Measurements from ENCODE around the gene ADARB2.
"Not testable (repeated sequence)": the region's sequence is repeated elsewhere in the genome, so short reads cannot be mapped to it uniquely, and the experiment has no call there.

The ADARB2 gene

GRCh38 chr10:1402816-1403507 lies 334.4 kb downstream of the ADARB2 start:
- no peak for FAIRE-seq

DNA sequence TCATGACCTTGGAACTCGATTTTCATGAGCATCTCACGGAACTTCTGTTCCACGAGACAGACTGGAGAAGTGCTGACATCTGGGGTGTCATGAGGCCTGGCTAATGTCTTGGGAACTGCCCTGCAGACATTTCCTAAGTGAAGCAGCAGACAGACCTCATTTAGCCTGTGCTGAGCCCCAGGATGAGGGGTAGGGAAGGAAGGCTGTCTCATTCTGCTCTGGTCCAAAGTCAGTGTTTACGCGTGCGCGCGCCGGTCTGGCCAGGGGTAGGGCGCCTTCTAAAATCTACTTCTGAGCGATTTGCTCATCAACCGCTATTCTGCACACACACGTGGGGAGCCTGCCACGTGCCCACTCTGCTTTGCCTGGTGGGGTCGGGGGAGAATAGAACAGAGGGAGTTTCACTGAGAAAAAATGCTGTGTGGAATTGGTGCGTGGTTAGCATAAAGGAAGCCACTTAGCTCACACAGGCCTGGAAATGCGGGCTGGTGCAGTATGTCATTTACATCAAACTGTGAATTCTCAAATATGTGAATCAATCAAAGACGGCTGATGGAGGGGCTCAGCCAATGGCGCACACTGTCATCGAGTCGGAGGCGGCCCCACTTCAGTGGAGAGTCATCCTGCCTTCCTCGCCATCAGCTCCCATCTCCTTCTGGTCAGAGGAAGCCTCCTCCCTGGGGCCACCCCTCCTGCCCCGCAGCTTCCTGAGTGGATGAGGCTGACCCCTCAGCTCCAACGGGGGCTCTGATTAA lies 335.1 kb downstream of the ADARB2 start:
- no peak for FAIRE-seq

- FAIRE-seq, result no peak
Observed at GRCh38 chr10:1401071-1401965, 336.0 kb downstream of the ADARB2 start.

- no peak for FAIRE-seq
Observed at GRCh38 chr10:1400101-1401070, 336.9 kb downstream of the ADARB2 start.

- FAIRE-seq, result no peak
Observed at GRCh38 chr10:1399431-1400100, 337.8 kb downstream of the ADARB2 start.

DNA sequence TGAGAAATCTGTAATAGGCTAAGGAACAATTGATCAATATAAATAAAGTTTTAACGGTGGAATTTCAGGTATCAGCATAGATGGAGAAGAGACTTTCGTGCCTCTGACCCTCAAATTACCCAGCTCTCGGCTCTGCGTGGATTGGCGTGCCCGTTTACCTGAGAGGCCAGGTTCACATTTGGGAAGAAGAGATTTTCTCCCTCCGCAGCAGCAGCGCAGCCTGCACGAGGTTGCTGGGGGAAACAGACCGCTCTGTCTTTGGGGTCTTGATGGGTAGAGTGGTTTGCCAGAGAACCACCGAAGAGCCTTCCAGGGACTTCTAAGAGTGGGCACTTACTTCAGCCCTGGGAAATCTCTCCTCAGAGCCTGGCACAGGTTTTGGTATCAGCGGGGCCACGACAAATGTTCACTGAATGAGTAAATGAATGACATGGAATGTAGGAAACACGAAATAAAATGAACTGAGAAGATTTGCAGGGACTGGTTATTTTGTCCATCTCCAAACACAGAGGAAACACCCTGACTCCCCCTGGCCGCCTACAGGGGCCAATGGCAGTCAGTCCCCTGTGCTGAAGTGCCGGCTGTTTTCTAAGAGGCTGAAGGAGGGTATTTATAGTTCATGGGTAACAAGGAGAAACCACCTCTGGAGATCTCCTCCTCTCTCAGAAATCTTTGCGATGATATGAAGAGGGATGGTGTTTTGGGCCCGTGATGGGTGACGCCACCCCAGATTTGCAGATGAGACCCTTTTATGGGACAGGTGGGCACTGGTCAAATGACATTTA lies 338.5 kb downstream of the ADARB2 start:
- no peak for FAIRE-seq

DNA sequence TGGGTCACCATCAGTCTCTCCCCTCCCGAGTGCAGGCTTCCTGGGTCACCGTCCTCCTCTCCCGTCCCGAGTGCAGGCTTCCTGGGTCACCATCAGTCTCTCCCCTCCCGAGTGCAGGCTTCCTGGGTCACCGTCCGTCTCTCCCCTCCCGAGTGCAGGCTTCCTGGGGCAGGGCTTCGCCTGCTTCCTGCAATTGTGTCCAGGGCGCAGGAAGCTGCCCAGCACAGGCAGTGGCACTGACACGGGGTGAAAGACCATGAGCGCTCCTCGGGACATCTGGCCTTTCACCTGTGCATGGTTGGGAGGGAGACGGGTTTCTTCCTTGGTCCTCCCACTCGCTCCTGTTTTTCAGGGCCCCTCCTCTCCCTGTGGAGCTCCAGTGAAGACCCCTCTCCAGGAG lies 339.2 kb downstream of the ADARB2 start:
- FAIRE-seq, result not testable (repeated sequence)

- no peak for FAIRE-seq
Observed at GRCh38 chr10:1396297-1396635, 341.1 kb downstream of the ADARB2 start.

GRCh38 chr10:1395481-1396296 lies 341.6 kb downstream of the ADARB2 start:
- FAIRE-seq, result no peak

DNA sequence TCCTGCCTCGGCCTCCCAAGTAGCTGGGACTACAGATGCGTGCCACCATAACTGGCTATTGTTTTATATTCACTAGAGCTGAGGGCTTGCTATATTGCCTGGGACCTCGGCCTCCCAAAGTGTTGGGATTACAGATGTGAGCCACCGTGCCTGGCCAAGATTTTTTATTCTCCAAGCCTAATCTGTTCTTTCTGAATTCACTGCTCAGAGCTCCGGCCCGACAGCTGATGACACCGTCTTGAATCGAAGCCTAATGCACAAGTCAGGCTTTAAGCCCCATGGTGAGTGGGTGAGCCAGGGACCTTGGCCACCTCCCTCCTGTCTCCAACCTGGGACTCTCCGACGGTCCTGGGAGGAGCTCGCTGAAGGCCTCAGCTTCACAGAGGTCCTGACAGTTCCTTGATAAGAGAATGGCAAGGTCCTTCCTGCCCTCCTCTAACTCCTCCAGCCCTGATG lies 342.3 kb downstream of the ADARB2 start:
- no peak for FAIRE-seq

DNA sequence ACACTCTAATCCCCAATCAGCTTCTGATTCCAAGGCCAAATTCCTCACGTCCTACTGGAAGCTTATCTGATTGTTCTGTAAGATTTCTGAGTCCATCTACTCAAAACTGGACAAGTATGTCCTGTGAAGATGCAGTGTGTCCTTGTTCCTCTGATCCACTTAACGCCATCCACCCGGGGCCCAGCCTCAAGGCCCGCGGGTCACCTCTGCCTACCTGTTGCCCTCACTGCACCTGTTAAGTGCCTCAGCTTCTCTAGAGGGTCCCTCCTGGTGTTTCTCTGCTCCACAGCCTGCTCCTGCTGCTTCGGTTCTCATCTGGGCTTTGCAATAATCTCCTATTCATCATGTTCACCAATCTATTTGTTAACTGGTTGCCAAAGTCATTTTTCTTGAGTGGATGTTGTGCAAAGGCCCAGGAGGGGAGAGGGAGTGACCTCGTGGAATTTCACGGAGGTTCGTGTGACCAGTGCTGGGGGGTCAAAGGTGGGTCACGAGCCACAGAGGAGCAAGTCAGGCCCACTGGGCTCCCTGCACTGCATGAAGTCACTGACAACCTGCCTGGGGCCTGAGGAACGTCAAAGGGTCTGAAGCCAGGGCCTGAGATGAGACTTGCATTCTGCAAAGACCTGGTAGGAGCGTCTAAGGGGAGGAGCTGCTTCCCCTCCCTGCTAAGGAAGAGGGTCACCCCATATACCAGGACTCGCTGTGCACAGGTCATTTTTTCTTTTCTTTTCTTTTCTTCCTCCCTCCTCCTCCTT lies 343.0 kb downstream of the ADARB2 start:
- no peak for FAIRE-seq

DNA sequence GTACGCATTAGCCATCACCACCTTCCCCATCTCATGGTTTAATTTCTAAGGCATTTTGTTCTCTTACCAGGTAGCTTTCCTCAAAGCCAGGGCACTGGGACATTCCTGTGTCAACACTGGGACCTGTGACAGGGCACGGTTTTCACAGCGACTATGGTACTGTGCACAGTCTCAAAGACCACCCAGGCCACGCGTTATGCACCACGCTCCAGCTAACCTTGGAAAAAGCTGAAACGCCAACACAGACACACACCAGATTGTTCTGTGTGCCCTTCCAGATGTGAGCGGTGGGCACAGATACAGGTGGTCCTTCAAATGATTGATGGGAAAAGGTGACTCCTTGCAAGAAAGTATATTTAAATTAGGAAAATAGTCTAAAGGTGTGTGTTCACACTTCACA lies 343.8 kb downstream of the ADARB2 start:
- no peak for FAIRE-seq

DNA sequence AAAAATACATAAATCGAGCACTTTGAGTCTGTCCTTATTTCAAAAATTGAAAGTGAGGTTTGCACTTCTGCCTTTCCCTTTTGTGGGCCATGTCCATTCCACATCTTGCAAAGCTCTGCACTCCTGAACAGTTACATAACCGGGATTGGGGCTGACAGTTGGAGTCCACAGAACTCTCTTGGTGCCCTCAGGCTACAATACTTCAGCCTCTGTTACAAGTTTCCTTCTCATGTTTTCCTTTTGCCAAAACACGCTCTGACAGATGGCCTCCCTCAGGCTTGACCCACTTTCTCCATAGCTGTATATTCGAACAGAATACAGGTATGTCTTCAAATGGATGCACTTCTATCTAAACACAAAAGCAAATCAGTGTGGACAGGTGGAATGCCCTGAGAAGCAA lies 345.2 kb downstream of the ADARB2 start:
- FAIRE-seq, result no peak

- FAIRE-seq, result no peak
Observed at GRCh38 chr10:1390200-1390599, 347.1 kb downstream of the ADARB2 start.

DNA sequence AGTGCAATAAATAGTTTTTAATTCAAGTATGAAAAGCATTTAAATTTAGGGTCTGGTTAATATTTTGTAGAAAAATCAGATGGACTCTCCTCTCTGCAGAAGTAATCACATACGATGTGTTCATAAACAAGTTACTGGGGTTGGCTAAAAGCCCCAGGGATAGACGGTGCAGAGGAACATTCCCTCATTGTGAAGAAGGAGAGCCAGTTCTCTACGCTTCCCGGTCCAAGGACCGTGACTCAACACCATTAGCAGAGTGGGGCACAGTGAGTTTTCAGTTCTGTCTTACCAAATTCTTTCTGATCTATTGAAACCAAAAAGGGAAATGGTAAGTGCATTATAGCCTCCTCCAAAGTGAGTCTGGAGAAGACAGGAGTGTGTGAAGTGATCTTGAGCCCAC lies 353.3 kb downstream of the ADARB2 start:
- FAIRE-seq, result no peak

- FAIRE-seq, result no peak
Observed at GRCh38 chr10:1382711-1383110, 354.6 kb downstream of the ADARB2 start.

- FAIRE-seq, result no peak
Observed at GRCh38 chr10:1381339-1381738, 356.0 kb downstream of the ADARB2 start.

DNA sequence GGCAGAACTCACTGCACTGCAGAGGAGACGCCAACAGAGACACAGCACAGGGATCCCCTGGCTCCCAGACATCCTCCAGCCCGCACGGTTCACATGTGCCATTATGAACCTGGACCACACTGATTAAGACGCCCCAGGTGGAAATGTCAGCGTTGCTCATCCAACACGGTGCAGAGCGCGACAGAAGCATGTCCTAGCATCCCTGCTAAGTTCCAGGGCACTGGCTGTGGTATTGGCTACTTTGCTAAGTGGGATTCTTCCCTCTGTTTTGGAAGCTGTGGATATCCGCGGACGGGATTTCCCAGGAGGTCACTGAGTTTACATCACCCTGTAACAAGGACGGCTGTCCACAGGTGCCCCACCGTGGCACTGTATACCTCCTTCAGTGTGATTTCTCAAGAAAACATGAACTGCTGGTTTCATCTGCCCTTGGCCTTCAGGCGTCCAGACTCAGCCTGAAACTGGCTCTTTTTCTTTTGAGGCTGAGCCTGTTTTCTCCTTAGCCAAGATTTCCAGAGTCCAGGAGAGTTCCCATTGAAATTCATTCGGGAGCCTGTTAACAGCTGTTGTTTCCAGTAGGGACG lies 357.1 kb downstream of the ADARB2 start:
- FAIRE-seq, result no peak

GRCh38 chr10:1379601-1380000 lies 357.7 kb downstream of the ADARB2 start:
- no peak for FAIRE-seq
